Osteocyte (in vitro differentiated cells): ENCODE measurements around the gene TCTN1. TPM values are rescaled to one million over a fixed set of nuclear protein-coding genes. Genes with fewer than 3 reads are reported as not detected.
"Not testable (repeated sequence)": the region's sequence is repeated elsewhere in the genome, so short reads cannot be mapped to it uniquely, and the experiment has no call there.

Source experiments
- DNase-seq: peaks from one replicate; pipeline ENCODE4 v3.0.0; 2021; ENCODE audit warnings: mixed read lengths; ENCODE audit not compliant: unreplicated experiment; ENCODE audit errors: extremely low spot score
- H3K27ac Mint-ChIP-seq: one replicate; pipeline ENCODE4 v1.8.0; 2021; ENCODE audit warnings: mild to moderate bottlenecking, mixed read lengths; ENCODE audit not compliant: unreplicated experiment
- H3K27me3 Mint-ChIP-seq: one replicate; pipeline ENCODE4 v1.8.0; 2021; ENCODE audit warnings: mixed read lengths; ENCODE audit not compliant: unreplicated experiment
- H3K36me3 Mint-ChIP-seq: one replicate; pipeline ENCODE4 v1.8.0; 2021; ENCODE audit warnings: mixed read lengths; ENCODE audit not compliant: unreplicated experiment
- H3K4me1 Mint-ChIP-seq: one replicate; pipeline ENCODE4 v1.8.0; 2021; ENCODE audit warnings: mixed read lengths; ENCODE audit not compliant: unreplicated experiment
- H3K4me3 Mint-ChIP-seq: one replicate; pipeline ENCODE4 v1.8.0; 2021; ENCODE audit warnings: mild to moderate bottlenecking, moderate library complexity, mixed read lengths; ENCODE audit not compliant: unreplicated experiment
- H3K9me3 Mint-ChIP-seq: one replicate; pipeline ENCODE4 v1.8.0; 2021; ENCODE audit warnings: mixed read lengths; ENCODE audit not compliant: unreplicated experiment
- CTCF ChIP-seq: fragments of 200-600 bp; sonication (generic); IDR thresholded peaks from 2 replicates; pipeline ENCODE4 v1.5.0; 2021; ENCODE audit warnings: antibody characterized with exemption, mild to moderate bottlenecking, moderate library complexity
- total RNA-seq: library from RNA; stranded (reverse); gene quantifications from 2 replicates; pipeline ENCODE4 v1.2.1, GENCODE V29; 2021

The TCTN1 gene
- total RNA-seq, 1 donor from 2014 or later, result 49.5 TPM

- Mint-ChIP-seq H3K36me3 (no peaks in the 10 kb centered on the region), H3K9me3 (no peaks in the 10 kb centered on the region), H3K4me3 (no peak overlapping the region), H3K27ac (no peak overlapping the region), H3K27me3 (no peaks in the 10 kb centered on the region), H3K4me1 (no peaks in the 10 kb centered on the region)
- no peak for DNase-seq
- TF ChIP-seq CTCF, result no peak
Measured at GRCh38 chr12:110599334-110599733, 14.6 kb upstream of the TCTN1 start.

GRCh38 chr12:110600254-110600653 is 13.7 kb upstream of the TCTN1 start:
- DNase-seq, result no peak
- H3K4me3 Mint-ChIP-seq, result no peak overlapping the region

GRCh38 chr12:110602085-110602814 is 11.7 kb upstream of the TCTN1 start:
- DNase-seq, H3K4me3 Mint-ChIP-seq, H3K27me3 Mint-ChIP-seq, H3K9me3 Mint-ChIP-seq, H3K36me3 Mint-ChIP-seq, H3K4me1 Mint-ChIP-seq, H3K27ac Mint-ChIP-seq: not testable (repeated sequence)
- peak; percentile 78 for TF ChIP-seq CTCF

More at GRCh38 chr12:110600254-110600653, 13.7 kb upstream of the TCTN1 start:
- H3K27ac Mint-ChIP-seq, result no peak overlapping the region
- no peaks in the 10 kb centered on the region for H3K9me3 Mint-ChIP-seq
- peak; percentile 62 for TF ChIP-seq CTCF
- no peaks in the 10 kb centered on the region for H3K4me1 Mint-ChIP-seq
- H3K27me3 Mint-ChIP-seq, result no peaks in the 10 kb centered on the region
- no peaks in the 10 kb centered on the region for H3K36me3 Mint-ChIP-seq

GRCh38 chr12:110606253-110606611 is 7.7 kb upstream of the TCTN1 start:
- no peaks in the 10 kb centered on the region for H3K36me3 Mint-ChIP-seq

More at GRCh38 chr12:110606253-110606611, 7.7 kb upstream of the TCTN1 start:
- H3K4me1 Mint-ChIP-seq, result no peaks in the 10 kb centered on the region
- H3K27me3 Mint-ChIP-seq, result no peaks in the 10 kb centered on the region
- TF ChIP-seq CTCF, result no peak
- no peak overlapping the region for H3K4me3 Mint-ChIP-seq
- no peak for DNase-seq
- H3K27ac Mint-ChIP-seq, result no peak overlapping the region
- no peaks in the 10 kb centered on the region for H3K9me3 Mint-ChIP-seq
